HG02571 (cell line): Measurements from ENCODE around the gene ZMAT5.

Experiments used
- ATAC-seq: cut with Tn5 transposase; IDR thresholded peaks from one replicate; pipeline ENCODE4 v1.9.1; 2021; ENCODE audit warnings: mild to moderate bottlenecking, moderate library complexity; ENCODE audit not compliant: unreplicated experiment

ZMAT5 gene

GRCh38 chr22:29787371-29787980, 20.7 kb upstream of the ZMAT5 start:
- ATAC-seq: no peak

GRCh38 chr22:29786031-29786430, 19.2 kb upstream of the ZMAT5 start:
- no peak for ATAC-seq

- ATAC-seq: no peak
These were observed 17.9 kb upstream of the ZMAT5 start for GRCh38 chr22:29784451-29785361.

- ATAC-seq: no peak
These were observed 15.4 kb upstream of the ZMAT5 start for GRCh38 chr22:29782061-29782845.

GRCh38 chr22:29780748-29781676, 14.2 kb upstream of the ZMAT5 start:
- no peak for ATAC-seq

- no peak for ATAC-seq
These were observed 13.4 kb upstream of the ZMAT5 start for GRCh38 chr22:29780220-29780619.

GRCh38 chr22:29773233-29773632, 6.4 kb upstream of the ZMAT5 start:
- no peak for ATAC-seq

GRCh38 chr22:29772170-29772641, 5.4 kb upstream of the ZMAT5 start:
- ATAC-seq: no peak

GRCh38 chr22:29769723-29770321, 3.0 kb upstream of the ZMAT5 start:
- no peak for ATAC-seq

GRCh38 chr22:29768052-29768693, 1.4 kb upstream of the ZMAT5 start:
- no peak for ATAC-seq

GRCh38 chr22:29767171-29768051, 604 bp upstream of the ZMAT5 start, which contains the start of gene UQCR10:
TSS of gene UQCR10 (plus strand) at chr22:29767369. CDS start at chr22:29767399, 30 bp downstream.
- ATAC-seq: peak; percentile 66

GRCh38 chr22:29765905-29766631, 739 bp downstream of the ZMAT5 start:
- ATAC-seq: peak; percentile 4

- ATAC-seq: no peak
These were observed 4.5 kb downstream of the ZMAT5 start for GRCh38 chr22:29762263-29762662.

GRCh38 chr22:29758959-29759358, 7.8 kb downstream of the ZMAT5 start:
- no peak for ATAC-seq

- no peak for ATAC-seq
These were observed 8.7 kb downstream of the ZMAT5 start for GRCh38 chr22:29758068-29758622.

- no peak for ATAC-seq
These were observed 9.7 kb downstream of the ZMAT5 start for GRCh38 chr22:29757096-29757495.

GRCh38 chr22:29756341-29756740, 10.5 kb downstream of the ZMAT5 start:
- no peak for ATAC-seq
